GM18861 (cell line): ENCODE data around the gene NR4A1.
"Not testable (repeated sequence)": the region's sequence is repeated elsewhere in the genome, so short reads cannot be mapped to it uniquely, and the experiment has no call there.

Experiments
- ATAC-seq: cut with Tn5 transposase; IDR thresholded peaks from one replicate; pipeline ENCODE4 v1.9.1; 2021; ENCODE audit not compliant: unreplicated experiment

NR4A1 gene

DNA sequence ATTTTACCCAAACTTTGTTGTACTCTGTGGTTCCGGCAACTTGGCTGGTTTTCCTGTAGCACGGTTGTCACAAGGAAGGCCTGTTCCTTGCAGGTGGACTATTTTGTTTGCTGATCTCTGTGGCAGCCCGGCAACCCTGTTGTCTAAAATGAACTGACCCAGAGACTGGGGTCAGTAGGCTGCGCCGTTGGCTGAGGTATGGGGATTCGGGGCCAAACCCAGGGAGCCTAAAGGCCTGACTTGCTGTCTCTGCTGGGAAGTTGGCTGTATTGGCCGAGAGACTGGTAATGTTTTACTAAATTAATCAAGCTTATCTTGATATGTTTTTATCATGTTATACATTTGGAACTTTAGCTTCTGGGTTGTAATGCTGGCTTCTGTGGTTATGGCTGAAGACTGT lies 42.1 kb downstream of the NR4A1 start:
- ATAC-seq: no peak

DNA sequence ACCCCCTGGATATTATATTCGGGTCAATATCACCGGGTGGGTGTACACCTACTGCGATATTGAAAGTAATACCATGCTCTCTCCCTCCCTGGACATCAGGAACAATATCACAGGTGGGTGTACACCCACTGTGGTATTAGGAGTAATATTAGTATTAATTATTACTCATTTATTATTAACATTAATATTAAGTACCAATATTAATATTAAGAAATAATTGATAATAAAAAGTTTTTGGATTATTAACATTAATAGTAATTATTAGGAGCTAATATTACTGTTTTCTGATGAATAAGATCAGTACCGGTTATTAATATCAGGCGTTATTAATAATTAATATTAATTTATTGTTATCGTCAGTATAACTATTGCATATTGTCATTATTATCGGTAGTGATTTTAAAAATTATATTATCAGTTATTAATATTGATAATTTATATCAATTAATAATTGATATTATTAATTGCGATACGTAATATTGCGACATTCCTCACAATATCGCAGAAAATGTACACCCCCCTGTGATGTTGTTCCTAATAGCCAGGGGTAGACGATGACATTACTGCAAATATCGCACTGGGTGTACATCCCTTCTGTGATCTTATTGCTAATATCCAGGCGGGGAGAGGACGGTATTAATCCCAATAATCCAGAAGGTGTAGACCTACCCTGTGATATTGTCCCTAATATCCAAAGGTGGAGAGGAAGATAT lies 45.2 kb downstream of the NR4A1 start:
- no peak for ATAC-seq

- no peak for ATAC-seq
These were observed 45.9 kb downstream of the NR4A1 start for GRCh38 chr12:52097045-52097666.

- ATAC-seq: not testable (repeated sequence)
These were observed 53.3 kb downstream of the NR4A1 start for GRCh38 chr12:52104431-52105089.
